ENCODE data around the gene AHSG. TPM values are rescaled to one million over a fixed set of nuclear protein-coding genes. Genes with fewer than 3 reads are reported as not detected.

Gene AHSG
- total and polyA plus RNA-seq, 2 experiments from 2014 or later, result 0.10 to 0.18 TPM

GRCh38 chr3:186635532-186635931 lies 22.7 kb downstream of the AHSG start:
- H3K4me3 ChIP-seq, result no peak overlapping the region
- H2AFZ ChIP-seq, result no peak overlapping the region
- Mint-ChIP-seq H3K27ac (no peak overlapping the region), H3K9me3 (no peaks in the 10 kb centered on the region), H3K4me1 (peaks cover 6% of the 10 kb centered on the region), H3K4me3 (no peak overlapping the region), H3K36me3 (ENCODE audit: low read depth) (no peaks in the 10 kb centered on the region), H3K27me3 (ENCODE audit: insufficient read depth, low read depth, poor library complexity) (peaks cover 5% of the 10 kb centered on the region)
- H3F3A ChIP-seq (replicated peaks; ENCODE audit: low read depth), result no peaks in the 10 kb centered on the region
- H3K4me1 ChIP-seq (ENCODE audit: insufficient read depth), result peaks cover 6% of the 10 kb centered on the region
- DNase-seq (ENCODE audit: low spot score) (no peak), ATAC-seq (no peak)
- H3K36me3 ChIP-seq (ENCODE audit: insufficient read depth), result no peaks in the 10 kb centered on the region; the same call in 1 of the 2 replicates
- no peak overlapping the region for H3K4me2 ChIP-seq
- H3K27me3 ChIP-seq (ENCODE audit: insufficient read depth), result no peaks in the 10 kb centered on the region
- H3K79me2 ChIP-seq (replicated peaks; ENCODE audit: insufficient read depth), result no peaks in the 10 kb centered on the region
- no peaks in the 10 kb centered on the region for H4K20me1 ChIP-seq (replicated peaks; ENCODE audit: insufficient read depth)
- H3K27ac ChIP-seq (ENCODE audit: low read depth), result no peak overlapping the region
- H3K9me2 ChIP-seq (ENCODE audit: insufficient read depth), result no peaks in the 10 kb centered on the region
- no peak for TF ChIP-seq CTCF (conservative IDR thresholded peaks at IDR 0.05; ENCODE audit: low read depth in 2 of 2)
- TF ChIP-seq ZNF114 (CRISPR knock-in tag; IDR thresholded peaks at IDR 0.05), result no peak
- TF ChIP-seq STAT1 (IDR thresholded peaks at IDR 0.05; ENCODE audit: unreplicated experiment), result no peak
- TF ChIP-seq ZNF331 (CRISPR knock-in tag; IDR thresholded peaks at IDR 0.05; ENCODE audit: low read depth), result no peak

GRCh38 chr3:186636536-186636935 lies 23.7 kb downstream of the AHSG start:
- ATAC-seq (no peak), DNase-seq (ENCODE audit: low spot score) (no peak)
- Mint-ChIP-seq H3K4me1 (peaks cover 12% of the 10 kb centered on the region), H3K9me3 (no peaks in the 10 kb centered on the region), H3K36me3 (ENCODE audit: low read depth) (no peaks in the 10 kb centered on the region), H3K4me3 (no peak overlapping the region), H3K27me3 (ENCODE audit: insufficient read depth, low read depth, poor library complexity) (peaks cover 5% of the 10 kb centered on the region), H3K27ac (no peak overlapping the region)
- Histone ChIP-seq H4K20me1 (replicated peaks; ENCODE audit: insufficient read depth) (no peaks in the 10 kb centered on the region), H3K4me1 (ENCODE audit: insufficient read depth) (peaks cover 15% of the 10 kb centered on the region), H3K27ac (ENCODE audit: low read depth) (no peak overlapping the region), H3K36me3 (ENCODE audit: insufficient read depth) (no peaks in the 10 kb centered on the region), H3K4me2 (no peak overlapping the region), H3K9me2 (ENCODE audit: insufficient read depth) (no peaks in the 10 kb centered on the region), H3F3A (replicated peaks; ENCODE audit: low read depth) (no peaks in the 10 kb centered on the region), H3K27me3 (ENCODE audit: insufficient read depth) (no peaks in the 10 kb centered on the region), H3K4me3 (no peak overlapping the region), H2AFZ (no peak overlapping the region), H3K79me2 (replicated peaks; ENCODE audit: insufficient read depth) (no peaks in the 10 kb centered on the region)
- no peak for TF ChIP-seq ETS1 (IDR thresholded peaks at IDR 0.05)
- TF ChIP-seq JUNB (IDR thresholded peaks at IDR 0.05; ENCODE audit: unreplicated experiment), result no peak
- no peak for TF ChIP-seq STAT1 (IDR thresholded peaks at IDR 0.05; ENCODE audit: unreplicated experiment)
- no peak for TF ChIP-seq EZH2 (IDR thresholded peaks at IDR 0.05; ENCODE audit: low read depth, unreplicated experiment)
- TF ChIP-seq EZH2phosphoT487 (IDR thresholded peaks at IDR 0.05; ENCODE audit: unreplicated experiment), result no peak
- TF ChIP-seq CTCF (conservative IDR thresholded peaks at IDR 0.05; ENCODE audit: low read depth in 2 of 2), result no peak
- no peak for TF ChIP-seq ZNF331 (CRISPR knock-in tag; IDR thresholded peaks at IDR 0.05; ENCODE audit: low read depth)
- TF ChIP-seq NANOG (IDR thresholded peaks at IDR 0.05; ENCODE audit: borderline replicate concordance), result no peak
- no peak for TF ChIP-seq POLR2AphosphoS5 (IDR thresholded peaks at IDR 0.05; ENCODE audit: low read depth)
- no peak for TF ChIP-seq CREB1 (CRISPR knock-in tag; IDR thresholded peaks at IDR 0.05; ENCODE audit: low read depth)
- no peak for TF ChIP-seq REST (IDR thresholded peaks at IDR 0.05; ENCODE audit: unreplicated experiment)
